Measurements from ENCODE around the gene C11orf87. TPM values are rescaled to one million over a fixed set of nuclear protein-coding genes. Genes with fewer than 3 reads are reported as not detected.

C11orf87 gene
- total RNA-seq, 2 experiments from 2014 or later = not detected

- peak; percentile 2 for DNase-seq (ENCODE audit: low spot score)
- no peaks in the 10 kb centered on the region for H3K9me2 ChIP-seq (ENCODE audit: insufficient read depth, low read length)
- no peak overlapping the region for H3K4me2 ChIP-seq (ENCODE audit: low read length)
- TF ChIP-seq EZH2phosphoT487 (IDR thresholded peaks at IDR 0.05; ENCODE audit: borderline replicate concordance, low read depth, low read length) (no peak), CTCF (conservative IDR thresholded peaks at IDR 0.05; ENCODE audit: low read length) (no peak)
- ChIA-PET POLR2A (no interaction called here), CTCF (ENCODE audit: unreplicated experiment) (no interaction called here)
- no peaks in the 10 kb centered on the region for H4K20me1 ChIP-seq (ENCODE audit: insufficient read depth, low read length)
- H3K36me3 ChIP-seq (ENCODE audit: insufficient read depth, low read length) = no peaks in the 10 kb centered on the region
- H3K27ac ChIP-seq (ENCODE audit: low read depth, low read length, poor library complexity, severe bottlenecking) = no peak overlapping the region
- intact Hi-C loops (cut with micrococcal nuclease; ENCODE audit: unreplicated experiment) = no loop called here
- BruUV-seq (replicated peaks) = no TSS peak
- H3K4me1 ChIP-seq (ENCODE audit: insufficient read depth, low read length, poor library complexity, severe bottlenecking) = no peaks in the 10 kb centered on the region
- no peaks in the 10 kb centered on the region for H3K9me3 ChIP-seq (ENCODE audit: low read length)
- no peak overlapping the region for H3K4me3 ChIP-seq (ENCODE audit: low read depth, low read length, poor library complexity, severe bottlenecking)
- H2AFZ ChIP-seq (ENCODE audit: low read length) = no peak overlapping the region
- H3K79me2 ChIP-seq (ENCODE audit: insufficient read depth, low read depth, low read length) = no peaks in the 10 kb centered on the region
Observed at GRCh38 chr11:109424901-109425300, 2.9 kb downstream of the C11orf87 start.

- H3K9me3 ChIP-seq (ENCODE audit: low read length) = no peaks in the 10 kb centered on the region
- no peak overlapping the region for H3K27ac ChIP-seq (ENCODE audit: low read depth, low read length, poor library complexity, severe bottlenecking)
- H3K9me2 ChIP-seq (ENCODE audit: insufficient read depth, low read length) = no peaks in the 10 kb centered on the region
- no TSS peak for BruUV-seq (replicated peaks)
- intact Hi-C loops (cut with micrococcal nuclease; ENCODE audit: unreplicated experiment) = no loop called here
- TF ChIP-seq CTCF (conservative IDR thresholded peaks at IDR 0.05; ENCODE audit: low read length) (no peak), EZH2phosphoT487 (IDR thresholded peaks at IDR 0.05; ENCODE audit: borderline replicate concordance, low read depth, low read length) (no peak)
- ChIA-PET POLR2A (no interaction called here), CTCF (ENCODE audit: unreplicated experiment) (no interaction called here)
- DNase-seq (ENCODE audit: low spot score) = no peak
- H2AFZ ChIP-seq (ENCODE audit: low read length) = no peak overlapping the region
- no peaks in the 10 kb centered on the region for H3K36me3 ChIP-seq (ENCODE audit: insufficient read depth, low read length)
- no peaks in the 10 kb centered on the region for H3K79me2 ChIP-seq (ENCODE audit: insufficient read depth, low read depth, low read length)
- no peak overlapping the region for H3K4me2 ChIP-seq (ENCODE audit: low read length)
- H4K20me1 ChIP-seq (ENCODE audit: insufficient read depth, low read length) = no peaks in the 10 kb centered on the region
- no peaks in the 10 kb centered on the region for H3K4me1 ChIP-seq (ENCODE audit: insufficient read depth, low read length, poor library complexity, severe bottlenecking)
- H3K4me3 ChIP-seq (ENCODE audit: low read depth, low read length, poor library complexity, severe bottlenecking) = no peak overlapping the region
Observed at GRCh38 chr11:109425554-109425953, 3.6 kb downstream of the C11orf87 start.

GRCh38 chr11:109426442-109427240, 4.7 kb downstream of the C11orf87 start:
- Histone ChIP-seq H2AFZ (ENCODE audit: low read length) (no peak overlapping the region), H3K9me2 (ENCODE audit: insufficient read depth, low read length) (no peaks in the 10 kb centered on the region), H3K9me3 (ENCODE audit: low read length) (no peaks in the 10 kb centered on the region), H3K36me3 (ENCODE audit: insufficient read depth, low read length) (no peaks in the 10 kb centered on the region), H3K4me1 (ENCODE audit: insufficient read depth, low read length, poor library complexity, severe bottlenecking) (no peaks in the 10 kb centered on the region), H3K4me2 (ENCODE audit: low read length) (no peak overlapping the region), H3K27ac (ENCODE audit: low read depth, low read length, poor library complexity, severe bottlenecking) (no peak overlapping the region), H3K79me2 (ENCODE audit: insufficient read depth, low read depth, low read length) (no peaks in the 10 kb centered on the region), H4K20me1 (ENCODE audit: insufficient read depth, low read length) (no peaks in the 10 kb centered on the region), H3K4me3 (ENCODE audit: low read depth, low read length, poor library complexity, severe bottlenecking) (no peak overlapping the region)
- CTCF ChIA-PET (ENCODE audit: unreplicated experiment) = interaction anchor here (1.5 kb wide), 1 partner anchor 13 kb away, joined by 4 read pairs; no protein-coding TSS in a partner anchor
- DNase-seq (ENCODE audit: low spot score) = no peak
- intact Hi-C loops (cut with micrococcal nuclease; ENCODE audit: unreplicated experiment) = no loop called here
- POLR2A ChIA-PET = interaction anchor here (1.4 kb wide), 1 partner anchor 12 kb away, joined by 4 read pairs; no protein-coding TSS in a partner anchor
- no TSS peak for BruUV-seq (replicated peaks)
- TF ChIP-seq EZH2phosphoT487 (IDR thresholded peaks at IDR 0.05; ENCODE audit: borderline replicate concordance, low read depth, low read length) (no peak), CTCF (conservative IDR thresholded peaks at IDR 0.05; ENCODE audit: low read length) (peak; percentile 45)
